Measurements from ENCODE around the gene PTBP3.
"Not testable (repeated sequence)": the region's sequence is repeated elsewhere in the genome, so short reads cannot be mapped to it uniquely, and the experiment has no call there.

PTBP3 gene, protein sequence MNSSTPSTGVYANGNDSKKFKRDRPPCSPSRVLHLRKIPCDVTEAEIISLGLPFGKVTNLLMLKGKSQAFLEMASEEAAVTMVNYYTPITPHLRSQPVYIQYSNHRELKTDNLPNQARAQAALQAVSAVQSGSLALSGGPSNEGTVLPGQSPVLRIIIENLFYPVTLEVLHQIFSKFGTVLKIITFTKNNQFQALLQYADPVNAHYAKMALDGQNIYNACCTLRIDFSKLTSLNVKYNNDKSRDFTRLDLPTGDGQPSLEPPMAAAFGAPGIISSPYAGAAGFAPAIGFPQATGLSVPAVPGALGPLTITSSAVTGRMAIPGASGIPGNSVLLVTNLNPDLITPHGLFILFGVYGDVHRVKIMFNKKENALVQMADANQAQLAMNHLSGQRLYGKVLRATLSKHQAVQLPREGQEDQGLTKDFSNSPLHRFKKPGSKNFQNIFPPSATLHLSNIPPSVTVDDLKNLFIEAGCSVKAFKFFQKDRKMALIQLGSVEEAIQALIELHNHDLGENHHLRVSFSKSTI

DNA sequence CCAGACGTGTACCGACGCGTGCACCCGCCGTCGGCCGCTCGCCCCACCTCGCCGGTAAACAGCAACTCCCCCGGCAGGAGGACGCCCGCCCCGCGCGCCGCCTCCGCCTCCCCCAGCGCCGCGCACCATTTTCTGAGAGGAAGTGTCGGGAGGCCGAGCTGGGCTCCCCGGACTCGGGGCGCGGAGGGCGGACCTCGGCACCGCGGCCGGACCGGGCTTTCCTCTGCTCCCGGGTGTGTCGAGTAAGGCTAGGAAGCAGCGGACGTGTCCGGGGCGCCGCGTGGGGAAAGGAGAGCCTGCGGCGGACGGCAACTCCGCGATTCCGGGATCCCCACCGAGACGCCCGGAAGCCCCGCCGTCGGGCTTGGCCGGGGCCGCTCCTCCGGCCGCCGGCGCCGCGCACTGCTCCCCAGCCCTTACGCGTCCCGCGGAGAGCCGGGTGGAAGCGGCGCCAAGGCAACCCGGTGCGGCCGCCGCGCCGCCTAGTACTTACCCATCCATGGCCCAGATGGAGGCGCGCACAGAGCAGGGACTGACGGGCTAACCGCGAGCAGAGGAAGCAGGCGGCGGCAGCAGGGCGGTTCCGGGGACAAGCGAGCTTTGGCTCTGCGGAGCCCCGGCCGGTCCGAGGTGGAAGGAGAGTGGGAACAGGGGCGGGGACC, at the start of gene PTBP3:
TSS of gene PTBP3 (minus strand) at position 643 of the 662 bp plus-strand sequence. CDS start 35,754 bp downstream, outside the sequence.
- H3K36me3 Mint-ChIP-seq (ENCODE audit: low read depth): peaks cover 2% of the 10 kb centered on the region
- peak within 1 kb of the TSS; percentile 91 for H3K27ac Mint-ChIP-seq
- no peaks in the 10 kb centered on the region for H3K27me3 Mint-ChIP-seq
- H3K4me1 Mint-ChIP-seq: peaks cover 43% of the 10 kb centered on the region
- no peaks in the 10 kb centered on the region for H3K9me3 Mint-ChIP-seq
- DNase-seq (peak; percentile 79), ATAC-seq (peak; percentile 80)
- peak within 1 kb of the TSS; percentile 95 for H3K4me3 Mint-ChIP-seq

DNA sequence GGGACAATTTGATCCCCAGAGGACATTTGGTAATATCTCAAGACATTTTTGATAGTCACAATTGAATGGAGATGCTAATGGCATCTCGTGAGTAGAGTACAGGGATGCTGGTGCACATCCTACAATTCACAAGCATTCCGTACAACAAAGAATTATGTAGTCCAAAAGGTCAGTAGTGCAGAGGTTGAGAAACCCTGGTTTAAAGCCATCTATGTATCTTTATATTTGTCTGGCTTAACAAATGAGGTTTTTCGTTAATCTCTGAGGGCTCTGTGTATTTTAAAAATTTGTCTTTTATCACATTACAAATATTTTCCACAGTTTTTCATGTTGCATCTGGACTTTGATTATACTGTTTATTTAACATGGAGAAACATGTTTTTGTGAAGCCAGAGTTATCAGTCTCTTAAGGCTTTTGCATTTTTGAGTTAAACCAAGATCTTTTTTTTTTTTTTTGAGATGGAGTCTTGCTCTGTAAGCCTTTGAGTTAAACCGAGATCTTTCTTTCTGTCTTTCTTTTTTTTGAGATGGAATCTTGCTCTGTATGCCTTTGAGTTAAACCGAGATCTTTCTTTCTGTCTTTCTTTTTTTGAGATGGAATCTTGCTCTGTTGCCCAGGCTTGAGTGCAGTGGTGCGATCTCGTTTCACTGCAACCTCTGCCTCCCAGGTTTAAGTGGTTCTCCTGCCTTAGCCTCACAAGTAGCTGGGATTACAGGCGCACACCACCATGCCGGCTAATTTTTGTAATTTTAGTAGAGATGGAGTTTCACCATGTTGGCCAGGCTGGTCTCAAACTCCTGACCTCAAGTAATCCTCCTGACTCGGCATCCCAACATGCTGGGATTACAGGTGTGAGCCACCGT, 49.3 kb upstream of the PTBP3 start:
- ATAC-seq (no peak), DNase-seq (no peak)
- no peaks in the 10 kb centered on the region for H3K27me3 Mint-ChIP-seq
- H3K9me3 Mint-ChIP-seq: no peaks in the 10 kb centered on the region
- H3K4me3 Mint-ChIP-seq: no peak overlapping the region
- peaks cover 4% of the 10 kb centered on the region for H3K36me3 Mint-ChIP-seq (ENCODE audit: low read depth)
- no peak overlapping the region for H3K27ac Mint-ChIP-seq
- H3K4me1 Mint-ChIP-seq: peaks cover 39% of the 10 kb centered on the region

DNA sequence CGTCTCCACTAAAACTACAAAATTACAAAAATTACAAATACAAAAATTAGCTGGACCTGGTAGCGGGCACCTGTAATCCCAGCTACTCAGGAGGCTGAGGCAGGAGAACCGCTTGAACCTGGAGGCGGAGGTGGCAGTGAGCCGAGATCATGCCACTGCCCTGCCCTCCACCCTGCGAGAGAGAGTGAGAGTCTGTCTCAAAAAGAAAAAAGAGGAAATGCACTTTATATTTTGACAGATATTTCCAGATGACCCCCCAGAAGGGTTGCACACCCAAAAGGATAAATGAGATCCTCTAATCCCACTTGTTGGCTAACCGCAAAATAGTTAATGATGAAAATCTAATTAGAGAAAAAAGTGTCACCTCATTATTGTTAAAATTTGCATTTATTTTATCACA, 48.6 kb upstream of the PTBP3 start:
- no peak for ATAC-seq
- Mint-ChIP-seq H3K27me3 (no peaks in the 10 kb centered on the region), H3K36me3 (ENCODE audit: low read depth) (no peaks in the 10 kb centered on the region)

DNA sequence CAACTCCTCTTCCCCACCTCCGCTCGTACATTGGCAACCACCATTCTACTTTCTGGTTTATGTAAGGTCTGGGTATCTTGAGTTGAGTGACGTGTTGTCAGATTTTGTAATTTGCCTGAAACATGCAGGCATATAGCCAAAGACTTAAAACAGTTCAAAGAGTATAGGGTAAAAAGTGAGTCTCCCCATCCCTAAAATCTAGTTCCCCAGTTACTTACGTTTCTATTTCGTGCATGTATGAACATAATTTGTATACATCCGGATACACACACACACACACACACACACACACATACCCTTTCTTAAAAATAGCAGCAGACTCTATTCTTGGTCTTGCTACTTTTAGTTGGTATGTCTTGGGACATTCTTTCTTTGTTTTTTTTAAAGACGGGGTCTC, 47.4 kb upstream of the PTBP3 start:
- Mint-ChIP-seq H3K36me3 (ENCODE audit: low read depth) (no peaks in the 10 kb centered on the region), H3K4me3 (peak overlapping the region; percentile 95), H3K9me3 (no peaks in the 10 kb centered on the region), H3K27ac (peak overlapping the region; percentile 72), H3K27me3 (no peaks in the 10 kb centered on the region), H3K4me1 (peaks cover 42% of the 10 kb centered on the region)
- ATAC-seq: no peak
- no peak for DNase-seq

More for the DNA sequence above, 48.6 kb upstream of the PTBP3 start:
- H3K4me1 Mint-ChIP-seq: peaks cover 45% of the 10 kb centered on the region
- H3K9me3 Mint-ChIP-seq: no peaks in the 10 kb centered on the region
- H3K4me3 Mint-ChIP-seq: no peak overlapping the region
- DNase-seq: no peak
- H3K27ac Mint-ChIP-seq: no peak overlapping the region

DNA sequence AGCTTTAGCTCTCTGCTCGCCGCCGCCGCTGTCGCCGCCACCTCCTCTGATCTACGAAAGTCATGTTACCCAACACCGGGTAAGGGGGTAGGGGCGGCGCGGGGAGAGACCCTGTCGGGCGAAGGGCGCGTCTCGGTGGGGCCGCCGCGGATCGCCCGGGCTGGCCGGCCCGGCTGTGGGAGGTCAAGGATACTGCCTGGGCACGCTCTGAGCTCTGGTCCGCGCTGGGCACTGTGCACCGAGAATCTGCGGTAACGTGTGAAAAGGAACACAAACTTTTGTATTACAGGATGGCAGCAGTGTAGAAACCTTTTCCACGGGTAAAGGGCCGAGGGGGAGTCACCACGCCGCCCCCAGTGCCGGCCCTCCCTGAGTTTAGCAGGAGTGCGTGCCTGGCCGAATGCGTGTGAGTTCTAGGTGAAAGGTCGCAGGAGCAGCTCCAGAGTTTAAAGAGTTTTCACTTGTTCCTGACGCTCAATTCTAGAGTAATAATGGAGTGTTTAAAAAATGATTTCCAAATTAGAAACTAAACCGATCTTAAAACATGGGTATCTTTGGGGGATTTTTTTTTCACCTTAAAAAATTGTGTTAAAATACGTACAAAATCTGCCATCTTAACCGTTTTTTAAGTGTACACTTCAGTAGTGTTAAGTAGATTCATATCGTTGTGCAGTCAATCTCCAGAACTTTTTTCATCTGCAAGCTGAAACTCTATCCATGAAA, 46.8 kb upstream of the PTBP3 start, which contains the start of gene HSDL2:
TSS of gene HSDL2 (plus strand) at position 7 of the 723 bp plus-strand sequence. CDS start at position 63, 56 bp downstream.
- Mint-ChIP-seq H3K4me3 (peak within 1 kb of the TSS; percentile 95), H3K27me3 (no peaks in the 10 kb centered on the region), H3K9me3 (no peaks in the 10 kb centered on the region), H3K36me3 (ENCODE audit: low read depth) (no peaks in the 10 kb centered on the region), H3K27ac (peak within 1 kb of the TSS; percentile 95), H3K4me1 (peaks cover 42% of the 10 kb centered on the region)
- DNase-seq: peak; percentile 52
- ATAC-seq: no peak

DNA sequence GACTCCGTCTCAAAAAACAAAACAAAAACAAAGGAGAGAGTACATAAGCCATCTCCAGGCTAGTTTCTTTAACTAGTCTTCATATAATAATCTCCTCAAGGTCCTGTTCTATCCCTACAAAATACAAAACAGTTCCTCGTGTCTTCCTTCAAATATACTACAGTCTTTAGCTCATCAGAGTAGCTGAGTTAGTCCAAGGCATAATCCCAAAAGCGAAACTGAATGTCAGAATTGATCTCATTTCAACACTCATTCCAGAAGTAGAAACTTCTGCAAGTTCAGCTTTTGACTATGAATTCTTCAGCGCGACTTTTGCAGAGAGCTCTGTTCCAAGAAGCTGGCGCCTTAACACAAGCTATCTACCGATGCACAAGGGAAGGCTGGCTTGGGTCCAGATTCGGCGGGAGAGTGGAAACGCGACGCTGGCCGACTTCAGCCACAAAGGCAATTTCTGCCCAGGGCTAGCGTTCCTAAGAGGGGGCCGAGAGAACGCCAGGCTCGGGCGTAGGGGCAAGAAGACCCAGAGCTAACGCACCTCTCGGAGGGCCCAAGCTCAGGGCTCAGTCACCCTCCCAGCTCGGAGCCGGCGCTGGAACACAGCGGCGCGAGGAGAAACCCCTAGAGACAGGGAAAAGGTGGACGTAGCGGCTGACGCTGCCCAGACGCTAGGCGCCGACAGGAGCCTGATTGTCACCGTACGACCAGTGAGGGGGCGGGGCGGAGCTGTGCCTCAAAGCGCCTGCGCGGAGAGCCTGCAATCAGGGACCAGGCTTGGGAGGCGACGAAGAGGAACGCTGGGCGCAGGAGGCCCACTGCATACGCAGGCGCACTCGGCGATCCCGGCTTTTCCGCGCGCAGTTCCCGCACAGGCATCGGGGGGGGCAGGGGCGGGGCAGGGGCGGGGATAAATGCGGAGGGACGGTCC, 46.0 kb upstream of the PTBP3 start:
- H3K27me3 Mint-ChIP-seq: no peaks in the 10 kb centered on the region
- DNase-seq (peak; percentile 100), ATAC-seq (peak; percentile 88)
- H3K4me1 Mint-ChIP-seq: peaks cover 42% of the 10 kb centered on the region
- H3K4me3 Mint-ChIP-seq: peak overlapping the region; percentile 95
- no peaks in the 10 kb centered on the region for H3K9me3 Mint-ChIP-seq
- H3K27ac Mint-ChIP-seq: peak overlapping the region; percentile 95
- no peaks in the 10 kb centered on the region for H3K36me3 Mint-ChIP-seq (ENCODE audit: low read depth)

DNA sequence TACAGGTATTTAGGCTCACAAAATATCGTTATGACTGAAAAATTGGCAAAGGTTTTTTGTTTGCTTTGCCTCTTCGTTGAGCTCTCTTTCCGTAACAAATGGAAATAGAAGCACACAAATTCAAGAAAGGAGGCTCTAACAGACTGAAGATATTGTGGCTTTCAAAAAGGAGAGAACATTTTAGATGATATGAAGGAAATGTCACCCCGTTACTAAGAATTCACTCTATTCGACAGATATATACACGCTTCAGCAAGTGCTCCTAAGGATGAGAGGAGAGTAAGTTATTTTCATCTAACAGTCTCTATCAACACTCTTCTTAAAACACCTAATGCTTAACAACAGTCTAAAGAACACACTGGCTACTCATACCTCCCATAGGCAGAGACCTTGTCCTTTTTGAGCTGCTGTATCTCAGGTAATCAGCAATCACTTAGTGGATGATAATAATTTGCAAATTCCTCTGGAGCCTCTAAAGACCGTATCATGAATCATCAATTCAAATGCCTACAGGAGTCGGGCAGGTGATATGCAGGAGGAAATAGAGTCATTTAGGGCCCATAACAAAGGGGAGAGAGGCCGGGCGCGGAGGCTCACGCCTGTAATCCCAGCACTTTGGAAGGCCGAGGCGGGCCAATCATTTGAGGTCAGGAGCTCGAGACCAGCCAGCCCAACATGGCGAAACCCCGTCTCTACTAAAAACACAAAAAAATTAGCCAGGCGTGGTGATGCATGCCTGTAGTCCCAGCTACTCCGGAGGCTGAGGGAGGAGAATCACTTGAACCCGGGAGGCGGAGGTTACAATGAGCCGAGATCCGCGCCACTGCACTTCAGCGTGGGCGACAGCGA, 45.1 kb upstream of the PTBP3 start:
- no peaks in the 10 kb centered on the region for H3K27me3 Mint-ChIP-seq
- no peaks in the 10 kb centered on the region for H3K36me3 Mint-ChIP-seq (ENCODE audit: low read depth)
- H3K4me1 Mint-ChIP-seq: peaks cover 42% of the 10 kb centered on the region
- H3K27ac Mint-ChIP-seq: peak overlapping the region; percentile 95
- H3K4me3 Mint-ChIP-seq: peak overlapping the region; percentile 95
- no peaks in the 10 kb centered on the region for H3K9me3 Mint-ChIP-seq
- peak; percentile 24 for DNase-seq
- no peak for ATAC-seq

DNA sequence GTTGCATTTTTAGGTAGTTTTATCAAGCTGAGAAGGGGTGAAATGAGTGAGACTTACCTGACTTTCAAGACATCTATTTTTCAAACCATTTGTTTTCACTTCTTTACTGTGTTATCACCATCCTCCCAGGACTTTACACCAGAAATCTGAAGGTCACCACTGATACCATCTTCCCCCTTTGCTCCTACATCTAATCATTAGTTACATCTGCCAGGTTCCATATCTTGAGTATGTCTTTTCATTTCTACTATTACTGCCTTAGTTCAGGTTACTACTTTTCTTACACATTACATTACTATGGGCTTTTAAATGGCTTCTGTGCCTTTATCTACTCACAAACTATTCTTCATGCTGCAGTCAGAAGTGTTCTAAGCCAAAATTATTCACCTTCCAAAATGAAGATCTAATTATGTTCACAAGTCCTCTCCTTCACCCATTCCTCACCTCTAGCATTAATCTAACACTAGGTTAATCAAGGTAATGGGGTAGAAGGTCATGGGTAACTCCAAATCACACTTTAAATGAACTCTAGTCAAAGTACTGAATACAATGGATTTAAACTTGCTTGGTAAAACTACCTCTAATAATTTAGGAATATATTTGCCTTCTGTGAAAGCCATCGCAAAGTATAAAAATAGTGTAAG, 44.4 kb upstream of the PTBP3 start:
- H3K9me3 Mint-ChIP-seq: no peaks in the 10 kb centered on the region
- no peak for ATAC-seq
- no peaks in the 10 kb centered on the region for H3K36me3 Mint-ChIP-seq (ENCODE audit: low read depth)
- H3K4me1 Mint-ChIP-seq: peaks cover 41% of the 10 kb centered on the region
- peak overlapping the region; percentile 95 for H3K4me3 Mint-ChIP-seq
- H3K27ac Mint-ChIP-seq: no peak overlapping the region
- no peak for DNase-seq
- H3K27me3 Mint-ChIP-seq: no peaks in the 10 kb centered on the region

DNA sequence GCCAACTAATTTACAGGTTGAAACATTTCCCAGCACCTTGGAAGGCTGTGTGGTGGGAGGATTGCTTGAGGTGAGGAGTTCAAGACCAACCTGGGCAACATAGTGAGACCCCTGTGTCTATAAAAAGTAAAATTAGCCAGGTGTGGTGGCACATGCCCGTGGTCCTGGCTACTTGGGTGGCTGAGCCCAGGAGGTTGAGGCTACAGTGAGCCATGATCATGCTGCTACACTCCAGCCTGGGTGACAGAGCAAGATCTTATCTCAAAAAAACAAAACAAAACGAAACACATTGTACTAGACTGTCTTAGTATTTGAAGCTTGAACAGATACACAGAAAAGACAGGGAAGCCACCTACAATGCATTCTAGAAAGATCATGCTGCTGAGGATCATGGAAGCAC, 43.7 kb upstream of the PTBP3 start:
- Mint-ChIP-seq H3K27me3 (no peaks in the 10 kb centered on the region), H3K27ac (no peak overlapping the region), H3K4me3 (no peak overlapping the region), H3K9me3 (peaks cover 3% of the 10 kb centered on the region), H3K4me1 (peaks cover 38% of the 10 kb centered on the region), H3K36me3 (ENCODE audit: low read depth) (peaks cover 4% of the 10 kb centered on the region)
- no peak for DNase-seq
- ATAC-seq: no peak

DNA sequence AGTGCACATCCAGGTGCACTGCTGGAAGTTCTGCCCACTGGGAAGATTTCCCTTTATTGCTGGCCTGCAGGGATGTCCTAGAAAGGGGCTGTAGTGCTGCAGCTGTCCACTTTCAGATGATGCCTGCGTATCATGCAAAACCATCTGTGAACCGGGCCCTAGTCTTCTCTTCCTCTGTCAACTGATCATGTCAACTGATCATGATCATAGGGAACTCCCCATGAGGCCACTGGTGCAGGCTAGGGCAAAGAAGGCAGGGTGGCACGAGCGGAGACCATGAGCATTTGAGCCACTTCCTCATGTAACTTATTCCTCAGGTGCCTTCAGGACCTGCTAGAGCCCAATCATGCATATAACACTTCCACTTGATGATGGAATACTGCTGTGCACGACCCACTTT, 41.9 kb upstream of the PTBP3 start:
- peak overlapping the region; percentile 21 for H3K27ac Mint-ChIP-seq
- no peak for ATAC-seq
- no peak overlapping the region for H3K4me3 Mint-ChIP-seq
- H3K27me3 Mint-ChIP-seq: no peaks in the 10 kb centered on the region
- peaks cover 8% of the 10 kb centered on the region for H3K9me3 Mint-ChIP-seq
- H3K4me1 Mint-ChIP-seq: peaks cover 28% of the 10 kb centered on the region
- DNase-seq: no peak
- H3K36me3 Mint-ChIP-seq (ENCODE audit: low read depth): peaks cover 4% of the 10 kb centered on the region

DNA sequence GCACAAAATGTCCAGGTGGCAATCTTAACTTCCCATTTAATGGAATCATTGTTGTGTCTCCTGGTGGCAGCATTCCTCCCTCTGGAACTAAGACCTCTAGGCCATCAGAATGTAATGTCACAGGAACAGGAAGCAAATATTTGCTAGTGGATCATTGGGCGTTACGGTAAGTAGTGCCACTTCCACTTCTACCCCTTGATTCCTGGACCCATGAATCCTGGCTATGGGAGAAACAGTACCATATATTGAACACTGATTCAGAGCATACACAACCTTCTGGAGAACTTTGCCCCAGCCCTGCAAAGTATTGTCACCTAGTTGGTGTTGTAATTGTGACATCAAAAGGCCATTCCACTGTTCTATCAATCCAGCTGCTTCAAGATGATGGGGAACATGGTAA, 40.8 kb upstream of the PTBP3 start:
- Mint-ChIP-seq H3K9me3 (peaks cover 17% of the 10 kb centered on the region), H3K4me1 (peaks cover 22% of the 10 kb centered on the region)
- DNase-seq; H3K27me3 Mint-ChIP-seq; ATAC-seq; H3K36me3 Mint-ChIP-seq (ENCODE audit: low read depth); H3K4me3 Mint-ChIP-seq; H3K27ac Mint-ChIP-seq: not testable (repeated sequence)

DNA sequence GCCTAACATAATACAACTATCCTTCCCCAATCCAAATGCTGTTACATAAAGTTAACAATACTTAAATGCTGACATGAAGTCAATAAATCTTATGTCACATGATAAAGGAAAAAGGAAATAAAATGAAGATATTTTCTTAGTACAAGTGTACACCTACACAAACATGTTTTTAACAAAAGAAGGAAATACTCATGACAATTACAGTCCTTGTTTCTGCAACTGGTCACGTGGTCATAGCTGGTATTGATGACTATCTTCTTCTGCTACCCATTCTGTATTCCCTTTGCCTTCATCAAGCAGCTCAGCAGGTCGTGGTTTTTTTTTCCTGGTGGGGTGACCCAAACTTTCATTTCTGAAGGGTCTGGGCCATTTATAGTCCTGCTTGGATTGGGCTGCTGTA, 40.2 kb upstream of the PTBP3 start:
- Mint-ChIP-seq H3K9me3 (peaks cover 17% of the 10 kb centered on the region), H3K4me1 (peaks cover 17% of the 10 kb centered on the region)
- not testable (repeated sequence) for H3K36me3 Mint-ChIP-seq (ENCODE audit: low read depth); DNase-seq; H3K27ac Mint-ChIP-seq; H3K27me3 Mint-ChIP-seq; ATAC-seq; H3K4me3 Mint-ChIP-seq

Measured in activated naive CD8-positive, alpha-beta T cell treated with anti-CD3 and anti-CD28 coated beads, Interleukin-2, amount 50 U/mL, for 24 hours (primary cell).